Ishikawa (cell line): ENCODE measurements around the gene BEST4.

Source experiments
- CEBPB ChIP-seq: IDR thresholded peaks from 2 replicates; pipeline ENCODE4 v1.6.1; 2012
- CREB1 ChIP-seq: IDR thresholded peaks from 2 replicates; pipeline ENCODE4 v1.6.1; 2012; ENCODE audit warnings: low read depth
- EGR1 ChIP-seq: IDR thresholded peaks from 2 replicates; pipeline ENCODE4 v1.6.1; 2012
- EP300 ChIP-seq: IDR thresholded peaks from 2 replicates; pipeline ENCODE4 v1.6.1; 2012; ENCODE audit warnings: borderline replicate concordance
- FOXM1 ChIP-seq: IDR thresholded peaks from 2 replicates; pipeline ENCODE4 v1.6.1; 2012; ENCODE audit warnings: low read depth, borderline replicate concordance
- MAX ChIP-seq: IDR thresholded peaks from 2 replicates; pipeline ENCODE4 v1.6.1; 2012
- NFIC ChIP-seq: IDR thresholded peaks from 2 replicates; pipeline ENCODE4 v1.6.1; 2012
- RAD21 ChIP-seq: IDR thresholded peaks from 2 replicates; pipeline ENCODE4 v1.6.1; 2012; ENCODE audit warnings: low read depth
- REST ChIP-seq: IDR thresholded peaks from 2 replicates; pipeline ENCODE4 v1.6.1; 2012; ENCODE audit warnings: low read depth, mild to moderate bottlenecking
- TAF1 ChIP-seq: IDR thresholded peaks from 2 replicates; pipeline ENCODE4 v1.6.1; 2012; ENCODE audit warnings: low read depth, mild to moderate bottlenecking
- TCF12 ChIP-seq: IDR thresholded peaks from 2 replicates; pipeline ENCODE4 v1.6.1; 2012; ENCODE audit warnings: low read depth
- TEAD4 ChIP-seq: IDR thresholded peaks from 2 replicates; pipeline ENCODE4 v1.6.1; 2012
- USF1 ChIP-seq: IDR thresholded peaks from 2 replicates; pipeline ENCODE4 v1.6.1; 2012
- YY1 ChIP-seq: IDR thresholded peaks from 2 replicates; pipeline ENCODE4 v1.6.1; 2012; ENCODE audit warnings: low read depth
- ZBTB7A ChIP-seq: IDR thresholded peaks from 2 replicates; pipeline ENCODE4 v1.6.1; 2012; ENCODE audit warnings: low read depth

Gene BEST4

GRCh38 chr1:44820328-44821239 is 32.6 kb upstream of the BEST4 start:
- TF ChIP-seq FOXM1 (no peak), MAX (no peak), TCF12 (no peak), USF1 (no peak), RAD21 (no peak), TEAD4 (no peak), EP300 (no peak)

GRCh38 chr1:44819608-44820327 is 31.8 kb upstream of the BEST4 start:
- TF ChIP-seq FOXM1 (peak; percentile 56; the same call in 1 of the 2 replicates), CREB1 (no peak), RAD21 (no peak), TAF1 (peak; percentile 40; the same call in 1 of the 2 replicates), MAX (no peak; the same call in none of the 2 replicates), TEAD4 (peak; percentile 78), TCF12 (peak; percentile 72; the same call in 1 of the 2 replicates), CEBPB (peak; percentile 43; the same call in 1 of the 2 replicates), YY1 (peak; percentile 54; the same call in 1 of the 2 replicates), EP300 (peak; percentile 38), EGR1 (no peak; the same call in 1 of the 2 replicates), ZBTB7A (0 out of 2 replicates have a peak, but pooled peaks have one; percentile 10), NFIC (peak; percentile 51; the same call in 1 of the 2 replicates), REST (no peak), USF1 (0 out of 2 replicates have a peak, but pooled peaks have one; percentile 3)

GRCh38 chr1:44819196-44819607 is 31.2 kb upstream of the BEST4 start:
- no peak for TF ChIP-seq EGR1

- TF ChIP-seq FOXM1 (no peak), CEBPB (no peak)
Measured at GRCh38 chr1:44817771-44818495, 30.0 kb upstream of the BEST4 start.

- TF ChIP-seq MAX (no peak), EP300 (no peak), TAF1 (no peak), NFIC (no peak), TCF12 (no peak)
Measured at GRCh38 chr1:44817307-44817706, 29.3 kb upstream of the BEST4 start.

- no peak for TF ChIP-seq MAX
- TF ChIP-seq USF1, result no peak
Measured at GRCh38 chr1:44812822-44813543, 25.0 kb upstream of the BEST4 start.
